NCI-H2171 treated with DMSO at 0.1 percent for 48 hours (cell line): ENCODE data around the gene GPSM1.
"Not testable (repeated sequence)": the region's sequence is repeated elsewhere in the genome, so short reads cannot be mapped to it uniquely, and the experiment has no call there.

Experiments
- DNase-seq: peaks from one replicate; lab custom pipeline; 2025; lab: John Stamatoyannopoulos, UW

Gene GPSM1

GRCh38 chr9:136318111-136318775 lies 9.1 kb upstream of the GPSM1 start:
- DNase-seq = no peak

- DNase-seq = no peak
These were observed 8.5 kb upstream of the GPSM1 start for GRCh38 chr9:136318776-136319241.

DNA sequence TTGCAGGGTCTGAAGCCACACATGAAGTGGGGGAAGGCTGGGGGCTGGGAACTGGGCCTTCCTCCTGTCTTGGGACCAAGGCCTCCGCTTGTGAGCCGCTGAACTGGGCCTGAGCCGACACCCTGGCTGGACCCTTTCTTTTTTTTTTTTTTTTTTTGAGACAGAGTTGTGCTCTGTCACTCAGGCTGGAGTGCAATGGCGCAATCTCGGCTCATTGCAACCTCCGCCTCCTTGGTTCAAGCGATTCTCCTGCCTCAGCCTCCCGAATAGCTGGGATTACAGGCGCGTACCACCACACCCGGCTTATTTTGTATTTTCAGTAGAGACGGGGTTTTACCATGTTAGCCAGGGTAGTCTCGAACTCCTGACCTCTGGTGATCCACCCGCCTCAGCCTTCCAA lies 8.1 kb upstream of the GPSM1 start:
- not testable (repeated sequence) for DNase-seq

GRCh38 chr9:136319955-136320354 lies 7.4 kb upstream of the GPSM1 start:
- not testable (repeated sequence) for DNase-seq

DNA sequence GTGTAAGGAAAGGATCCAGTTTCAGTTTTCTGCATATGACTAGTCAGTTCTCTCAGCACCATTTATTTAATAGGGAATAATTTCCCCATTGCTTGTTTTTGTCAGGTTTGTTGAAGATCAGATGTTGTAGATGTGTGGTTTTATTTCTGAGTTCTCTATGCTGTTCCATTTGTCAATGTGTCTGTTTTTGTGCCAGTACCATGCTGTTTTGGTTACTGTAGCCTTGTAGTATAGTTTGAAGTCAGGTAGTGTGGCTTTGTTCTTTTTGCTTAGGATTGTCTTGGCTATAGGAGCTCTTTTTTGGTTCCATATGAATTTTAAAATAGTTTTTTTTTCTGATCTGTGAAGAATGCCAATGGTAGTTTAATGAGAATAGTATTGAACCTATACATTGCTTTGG lies 6.4 kb upstream of the GPSM1 start:
- not testable (repeated sequence) for DNase-seq

DNA sequence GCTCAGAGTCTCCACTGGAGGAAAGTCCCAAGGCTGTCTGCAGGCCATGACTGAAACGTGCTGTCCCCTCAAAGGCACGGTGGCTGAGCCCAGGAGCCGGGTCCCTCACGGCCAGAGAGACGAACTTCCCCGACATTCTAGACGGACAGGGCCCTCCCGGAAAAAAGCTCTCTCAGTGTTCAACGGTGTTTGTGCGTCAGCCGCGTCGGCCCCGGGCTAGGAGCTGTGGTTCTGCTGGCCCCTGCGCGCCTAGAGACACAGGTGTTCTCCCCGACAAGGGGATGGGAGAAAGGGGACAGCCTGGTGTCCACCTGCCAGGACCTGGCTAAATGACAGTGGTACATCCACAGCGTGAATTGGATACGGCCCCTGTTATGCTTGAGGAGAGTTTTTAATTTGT lies 5.8 kb upstream of the GPSM1 start:
- DNase-seq = no peak

DNA sequence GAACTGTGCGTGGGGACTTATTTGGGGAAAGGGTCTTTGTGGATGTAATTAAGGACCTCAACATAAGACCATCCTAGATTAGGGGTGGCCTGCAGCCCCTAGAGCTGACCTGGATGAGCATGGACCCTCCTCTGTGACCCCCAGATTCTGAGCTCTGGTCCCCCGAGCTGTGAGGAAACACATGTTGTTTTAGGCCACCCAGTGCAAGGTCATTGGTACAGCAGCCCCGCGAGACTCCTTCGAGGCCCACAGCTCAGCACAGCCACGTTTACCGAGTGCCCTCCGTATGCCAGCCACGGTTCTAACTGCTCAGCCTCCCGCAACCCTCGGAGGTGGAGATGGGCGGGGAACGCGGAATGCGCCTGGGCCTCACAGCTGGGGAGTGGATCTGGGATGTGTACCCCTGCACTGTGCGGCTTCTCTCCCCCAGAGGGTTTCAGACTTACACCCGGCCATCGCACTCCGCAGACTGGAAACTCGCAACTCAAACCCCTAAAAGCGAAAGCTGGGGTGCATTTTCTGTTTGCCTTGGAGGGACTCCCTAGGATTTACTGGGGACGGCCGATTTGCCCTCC lies 4.5 kb upstream of the GPSM1 start:
- DNase-seq = peak; percentile 68

DNA sequence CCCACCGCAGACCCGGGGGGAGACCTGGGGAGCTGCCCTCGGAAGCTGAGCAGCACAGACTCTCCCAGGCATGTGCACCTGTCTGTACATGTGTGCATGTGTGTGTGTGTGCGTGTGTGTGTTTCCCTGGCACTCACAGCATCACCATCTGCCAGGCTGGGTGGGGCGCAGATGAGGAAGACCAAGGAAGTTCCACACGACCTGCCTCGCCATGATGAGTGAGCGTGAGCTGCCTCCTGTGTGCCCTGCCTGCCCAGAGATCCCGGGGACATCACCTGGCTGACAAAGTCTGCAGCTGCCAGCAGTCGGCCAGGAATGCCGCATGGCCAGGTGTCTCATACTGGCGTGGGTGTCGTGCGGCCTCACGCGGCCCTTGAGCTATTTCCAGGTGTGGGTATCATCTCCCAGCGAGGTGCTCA lies 4.0 kb upstream of the GPSM1 start:
- DNase-seq = peak; percentile 94

DNA sequence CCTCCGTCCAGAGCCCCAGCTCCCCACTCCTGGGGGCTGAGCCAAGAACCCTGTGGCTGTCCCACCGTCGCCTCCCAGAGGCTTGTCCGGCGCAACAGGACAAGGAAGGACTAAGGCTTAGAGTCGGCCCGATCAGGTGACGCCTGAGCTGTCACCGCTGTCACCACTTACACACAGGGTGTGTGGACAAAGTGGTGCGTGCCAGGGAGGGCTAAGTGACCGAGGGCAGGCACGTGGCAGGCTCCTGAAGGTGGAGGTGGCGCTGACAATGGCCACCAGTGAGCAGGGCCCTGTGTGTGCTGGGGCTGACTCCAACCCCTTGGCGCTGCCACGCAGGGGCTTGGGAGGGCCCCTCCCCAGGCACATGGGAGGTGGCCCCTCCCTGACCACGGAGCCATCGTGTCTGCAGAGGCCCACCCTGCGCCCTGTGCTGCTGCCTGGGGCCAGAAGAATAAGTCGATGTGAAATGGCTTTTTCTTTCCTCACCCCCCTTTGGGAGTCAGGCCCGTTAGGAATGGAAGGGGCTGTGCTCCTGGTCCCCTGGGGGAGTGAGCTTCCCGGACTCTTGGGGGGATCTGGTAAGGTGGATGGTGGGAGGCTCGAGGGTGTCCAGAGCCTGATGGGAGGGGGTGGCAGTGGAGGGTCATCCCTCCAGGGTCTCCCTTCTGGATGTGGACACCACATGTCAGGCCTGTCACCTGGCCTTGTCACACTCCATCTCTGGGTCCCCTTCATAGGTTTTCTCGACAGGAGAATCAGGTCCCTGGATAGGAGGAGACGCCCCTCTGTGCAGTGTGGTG lies 2.6 kb upstream of the GPSM1 start:
- DNase-seq = peak; percentile 16

- DNase-seq = no peak
These were observed 2.0 kb upstream of the GPSM1 start for GRCh38 chr9:136325358-136325757.

GRCh38 chr9:136326061-136326760 lies 1.1 kb upstream of the GPSM1 start:
- DNase-seq = peak; percentile 84

GRCh38 chr9:136326761-136327303 lies 507 bp upstream of the GPSM1 start:
- no peak for DNase-seq

GRCh38 chr9:136328011-136328621 lies 777 bp downstream of the GPSM1 start:
- DNase-seq = peak; percentile 44

GRCh38 chr9:136328622-136329041 lies 1.3 kb downstream of the GPSM1 start:
- peak; percentile 36 for DNase-seq

DNA sequence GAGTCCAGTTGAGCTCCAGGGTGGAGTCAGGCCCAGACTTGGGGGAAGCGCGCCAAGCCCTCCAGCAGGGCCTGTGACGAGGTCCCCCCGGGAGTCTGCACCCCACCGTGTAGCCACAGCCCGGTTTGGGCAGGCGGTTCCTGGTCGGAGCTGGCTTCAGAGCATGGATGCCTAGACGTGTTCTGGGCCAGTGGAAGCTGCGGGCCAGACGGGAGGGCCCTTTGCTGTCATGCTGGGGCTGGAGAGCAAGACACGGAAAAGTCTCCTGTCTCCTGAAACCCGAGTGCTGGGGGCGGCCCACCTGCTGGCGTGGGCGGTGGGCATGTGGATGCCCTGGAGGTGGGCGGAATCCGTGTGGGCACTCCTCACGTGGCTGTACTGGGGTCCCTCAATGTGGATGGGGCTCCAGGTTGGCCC lies 1.9 kb downstream of the GPSM1 start:
- DNase-seq = no peak

DNA sequence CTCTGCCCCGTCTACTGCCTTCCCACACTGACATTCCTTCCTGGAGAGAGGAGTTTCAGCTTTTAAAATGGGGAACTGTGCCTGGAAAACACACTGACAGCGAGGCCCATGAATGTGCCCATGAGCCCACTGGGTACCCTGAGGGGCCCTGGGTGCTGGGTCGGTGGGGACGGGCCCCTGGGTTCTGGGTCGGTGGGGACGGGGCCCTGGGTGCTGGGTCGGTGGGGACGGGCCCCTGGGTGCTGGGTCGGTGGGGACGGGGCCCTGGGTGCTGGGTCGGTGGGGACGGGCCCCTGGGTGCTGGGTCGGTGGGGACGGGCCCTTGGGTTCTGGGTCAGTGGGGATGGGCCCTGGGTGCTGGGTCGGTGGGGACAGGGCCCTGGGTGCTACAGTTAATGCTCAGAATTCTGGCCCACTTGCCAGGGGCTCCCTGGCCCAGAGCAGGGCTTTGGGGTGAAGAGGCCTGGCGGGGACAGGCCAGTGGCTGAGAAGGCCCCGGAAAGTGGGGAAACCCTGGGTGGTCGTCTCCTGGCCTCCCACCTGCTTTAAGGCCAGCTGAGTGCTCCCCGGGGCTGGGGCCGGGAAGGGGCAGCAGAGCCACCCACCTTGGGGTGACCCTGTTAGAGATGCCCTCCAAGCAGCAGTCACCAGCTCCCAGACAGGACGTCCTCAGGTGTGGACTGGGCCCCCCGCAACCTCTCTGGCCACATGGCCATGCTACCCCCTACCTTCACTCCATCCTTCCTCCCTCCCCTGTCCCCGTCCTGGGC lies 2.5 kb downstream of the GPSM1 start:
- DNase-seq = no peak

- no peak for DNase-seq
These were observed 3.2 kb downstream of the GPSM1 start for GRCh38 chr9:136330406-136330990.

DNA sequence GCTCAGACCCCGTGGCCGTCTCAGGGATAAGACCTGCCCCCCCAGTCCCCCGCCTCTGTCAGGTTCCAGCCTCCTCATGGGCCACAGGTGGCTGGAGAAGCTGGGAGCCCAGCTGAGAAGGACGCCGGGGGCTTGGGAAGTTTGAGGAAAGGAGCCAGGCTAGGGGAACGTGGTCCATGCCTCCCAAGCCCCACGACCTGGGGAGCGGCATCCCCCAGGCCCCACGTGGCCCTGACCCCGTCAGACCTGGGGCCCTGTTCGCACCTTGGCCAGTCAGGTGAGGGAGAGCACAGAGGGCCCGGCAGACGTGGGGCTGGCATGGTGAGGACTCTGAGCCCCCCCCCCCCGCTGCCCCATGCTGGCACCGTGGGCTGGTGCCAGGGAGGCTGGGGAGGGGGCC lies 3.7 kb downstream of the GPSM1 start:
- DNase-seq = no peak

- no peak for DNase-seq
These were observed 4.5 kb downstream of the GPSM1 start for GRCh38 chr9:136331556-136332481.
